ENCODE measurements around the gene C3orf20.

- TF ChIP-seq CTCF (IDR thresholded peaks at IDR 0.05), result no peak
- TF ChIP-seq POLR2AphosphoS5 (IDR thresholded peaks at IDR 0.05), result no peak
- no peak for TF ChIP-seq EP300 (IDR thresholded peaks at IDR 0.05)
- no peak for TF ChIP-seq POLR2A (IDR thresholded peaks at IDR 0.05; ENCODE audit: low read depth)
Measured at GRCh38 chr3:14766428-14767244, 91.7 kb downstream of the C3orf20 start.
